Suppressor macrophage treated with lipopolysaccharide for 4 hours (primary cell): Measurements from ENCODE around the gene TMEM126B.
"Not testable (repeated sequence)": the region's sequence is repeated elsewhere in the genome, so short reads cannot be mapped to it uniquely, and the experiment has no call there.

Experiments
- DNase-seq: peaks from one replicate; pipeline ENCODE4 v3.0.0-alpha.2; 2020

TMEM126B gene

DNA sequence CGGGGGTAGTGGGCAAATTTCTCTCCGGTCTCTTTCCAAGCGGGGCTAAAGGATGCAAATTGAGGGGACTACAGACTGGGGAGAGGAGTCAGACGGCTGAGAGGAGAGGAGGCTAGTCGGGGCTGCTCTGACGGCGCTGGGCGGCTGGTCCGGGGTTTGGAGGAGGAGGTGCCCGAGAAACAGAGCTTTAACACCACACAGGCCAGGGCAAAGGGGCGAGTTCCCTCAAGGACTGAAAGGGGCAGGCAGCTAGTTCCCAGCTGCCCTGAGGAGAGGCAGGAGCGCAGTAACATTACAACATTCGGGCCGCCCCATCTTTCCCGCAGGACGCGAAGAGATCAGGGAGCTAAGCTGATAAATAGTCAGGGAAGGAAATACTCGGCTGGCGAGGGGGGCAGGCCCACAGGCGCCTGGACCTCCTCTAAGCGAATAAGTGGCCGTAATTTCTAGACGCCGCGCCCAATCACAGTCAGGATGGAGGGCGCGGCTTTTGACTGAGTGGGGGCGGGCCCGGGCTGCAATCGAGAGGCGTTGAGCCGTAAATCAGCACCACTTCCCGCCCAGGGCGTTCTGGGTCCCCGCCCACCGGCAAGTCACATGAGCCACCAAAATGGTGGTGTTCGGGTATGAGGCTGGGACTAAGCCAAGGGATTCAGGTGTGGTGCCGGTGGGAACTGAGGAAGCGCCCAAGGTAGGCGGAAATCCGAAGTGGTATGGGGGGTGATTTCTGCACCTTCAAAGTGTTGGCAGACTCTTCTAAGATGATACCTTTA, at the start of gene TMEM126B:
Gene TMEM126B, plus strand, starts transcription at position 596 of the 773 bp plus-strand sequence. Its CDS starts 15 bp downstream, at position 611.
- DNase-seq = peak; percentile 98

DNA sequence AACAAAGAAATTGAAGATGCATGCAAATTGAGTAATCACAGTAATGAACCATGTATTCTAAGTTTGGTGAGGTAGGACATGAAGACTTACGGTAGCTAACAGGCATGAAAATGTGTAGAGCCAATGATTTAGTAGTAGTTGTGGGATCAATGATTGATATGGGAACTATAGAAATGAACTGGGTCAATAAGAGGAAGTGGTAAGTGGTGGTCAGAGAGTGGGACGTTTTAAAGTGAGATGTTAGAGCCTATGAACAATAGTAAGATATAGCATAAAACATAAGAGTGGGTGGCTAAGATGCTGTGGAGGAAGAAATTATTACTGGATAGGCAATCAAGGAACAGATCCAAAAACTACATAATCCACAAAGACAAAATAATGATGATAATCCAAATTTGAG, 46.3 kb upstream of the TMEM126B start:
- DNase-seq = no peak

DNA sequence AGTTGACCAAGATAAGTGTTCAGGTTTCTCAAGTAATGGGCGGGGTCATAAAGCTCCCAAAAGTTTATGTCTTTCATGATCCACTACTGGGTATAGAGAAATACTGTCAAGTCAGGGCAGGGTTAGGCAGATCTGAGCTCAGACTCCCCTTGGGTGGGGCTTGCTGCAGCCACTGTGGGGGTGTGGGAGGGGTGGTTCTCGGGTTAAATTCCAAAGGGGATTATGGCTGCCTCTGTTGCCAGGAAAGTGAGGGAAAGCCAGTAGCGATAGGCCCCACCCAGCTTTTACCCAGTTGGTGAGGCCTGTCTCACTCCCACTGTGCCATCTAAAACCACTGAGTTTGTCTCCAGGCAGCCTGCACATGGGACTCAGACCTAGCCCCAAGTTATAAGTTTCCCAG, 39.0 kb upstream of the TMEM126B start:
- no peak for DNase-seq

DNA sequence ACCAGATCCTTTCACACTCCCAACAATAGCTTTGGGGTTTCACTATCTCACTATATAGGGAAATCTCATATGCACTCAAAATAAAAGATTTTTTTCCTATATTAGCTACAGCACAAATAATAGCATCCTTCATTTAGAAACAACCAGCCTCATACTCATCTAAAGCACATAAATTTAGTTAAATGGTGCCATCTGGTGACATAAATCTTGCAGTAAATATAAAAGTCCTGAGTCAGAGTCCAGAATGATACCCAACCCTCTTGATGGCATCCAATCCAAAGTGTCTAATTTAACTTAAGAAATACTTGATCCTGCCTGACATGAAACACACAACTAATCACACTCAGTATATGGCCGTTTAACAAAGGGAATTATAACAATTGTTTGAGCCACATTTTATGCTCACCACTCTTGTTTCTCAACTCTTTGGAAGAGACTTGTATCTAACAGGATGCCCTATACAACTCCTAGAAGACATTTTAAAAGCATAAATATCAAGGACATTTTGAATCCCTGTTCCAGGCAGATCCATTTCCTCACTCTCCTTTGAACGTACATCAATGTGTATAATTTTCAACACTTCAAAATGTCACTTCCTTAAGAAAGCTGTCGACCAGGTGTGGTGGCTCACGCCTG, 37.4 kb upstream of the TMEM126B start:
- peak; percentile 15 for DNase-seq

DNA sequence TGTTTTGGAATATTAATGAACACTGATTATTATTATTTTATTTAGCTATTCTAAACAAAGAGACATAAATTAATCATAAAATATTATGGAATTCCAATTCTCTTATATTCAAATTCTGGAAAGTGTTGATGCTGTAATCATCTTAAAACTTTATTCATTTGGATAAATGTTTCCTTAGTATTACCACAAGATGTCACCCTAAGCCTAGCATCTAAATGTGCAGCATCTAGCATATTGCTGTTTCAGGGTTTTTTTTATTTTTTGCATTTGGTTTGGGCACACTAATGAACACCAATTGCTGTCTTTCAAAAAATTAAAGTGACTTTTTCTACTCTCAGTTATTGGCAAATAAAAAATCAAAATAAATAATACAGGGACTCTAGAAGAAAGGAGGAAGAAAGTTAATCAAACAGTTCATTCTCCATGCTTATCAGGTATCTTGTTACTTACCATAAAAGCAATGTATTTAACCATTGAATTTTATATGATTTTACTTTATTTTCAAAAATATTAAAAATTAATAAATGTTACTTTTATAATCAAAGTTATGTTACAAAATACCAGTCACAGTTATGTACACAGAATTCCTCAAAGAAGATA, 33.0 kb upstream of the TMEM126B start:
- peak; percentile 68 for DNase-seq

DNA sequence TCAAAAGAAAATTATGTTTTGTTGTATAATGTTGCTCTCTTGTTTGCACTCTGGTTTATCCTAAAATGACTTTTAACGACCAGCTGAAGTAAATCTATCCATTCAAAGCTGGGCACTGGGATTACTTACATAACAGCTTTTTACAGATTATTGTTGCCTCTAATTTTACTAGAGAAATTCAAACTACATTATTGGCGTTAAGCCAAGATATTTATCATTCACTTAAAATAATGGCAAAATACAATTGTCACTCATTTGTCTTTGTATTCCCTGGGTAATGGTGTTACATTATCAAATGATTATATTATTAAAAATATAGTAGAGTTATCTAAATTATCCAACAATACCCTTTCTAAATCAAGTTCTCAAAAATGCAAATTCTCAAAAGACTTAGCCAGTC, 31.5 kb upstream of the TMEM126B start:
- no peak for DNase-seq

DNA sequence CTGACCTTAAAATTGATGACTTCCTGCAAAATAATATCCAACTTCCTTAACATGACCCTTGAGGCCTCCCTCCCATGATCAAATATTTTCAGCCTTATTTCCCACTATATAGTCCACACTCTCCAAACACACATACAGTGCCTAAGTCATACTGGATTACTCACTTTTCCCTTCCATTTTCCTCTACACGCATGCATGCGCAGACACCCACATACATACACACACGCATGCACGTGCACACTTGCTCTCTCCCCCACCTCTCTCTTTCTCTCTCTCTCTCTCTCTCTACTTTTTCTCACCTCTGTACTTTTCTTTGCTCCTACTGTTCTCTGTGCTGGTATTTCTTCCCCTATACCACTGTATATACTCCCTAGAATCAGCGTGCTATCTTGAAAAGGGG, 29.3 kb upstream of the TMEM126B start:
- DNase-seq = no peak

DNA sequence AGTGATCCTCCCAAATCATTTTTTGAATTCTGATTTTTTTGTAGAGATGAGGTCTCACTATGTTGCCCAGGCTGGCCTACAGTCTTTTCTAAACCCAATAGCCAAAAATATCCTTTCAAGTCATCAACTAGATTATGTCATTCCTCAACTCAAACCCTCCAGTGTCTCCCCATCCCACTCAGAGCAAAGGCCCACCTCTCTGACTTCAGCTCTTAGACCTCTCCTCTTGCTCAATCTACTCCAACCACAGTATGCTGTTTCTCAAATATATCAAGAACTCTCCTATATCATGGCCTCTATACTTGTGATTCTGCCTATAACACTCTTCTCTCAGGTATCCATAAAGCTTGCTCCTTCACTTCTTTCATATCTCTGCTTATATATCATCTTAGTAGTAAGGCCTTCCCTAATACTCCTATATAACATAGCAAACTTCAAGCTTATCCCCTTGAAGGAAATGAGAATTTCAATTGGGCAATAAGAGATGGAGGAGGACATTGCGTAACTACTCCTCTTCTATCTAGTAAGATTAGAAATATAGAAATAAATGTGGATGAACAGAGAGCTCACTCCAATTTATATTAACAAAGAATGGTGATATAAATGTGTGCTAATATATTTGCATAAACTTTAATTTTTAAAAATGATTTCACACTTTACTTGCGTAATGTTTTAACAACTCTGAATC, 25.7 kb upstream of the TMEM126B start:
- peak; percentile 51 for DNase-seq

DNA sequence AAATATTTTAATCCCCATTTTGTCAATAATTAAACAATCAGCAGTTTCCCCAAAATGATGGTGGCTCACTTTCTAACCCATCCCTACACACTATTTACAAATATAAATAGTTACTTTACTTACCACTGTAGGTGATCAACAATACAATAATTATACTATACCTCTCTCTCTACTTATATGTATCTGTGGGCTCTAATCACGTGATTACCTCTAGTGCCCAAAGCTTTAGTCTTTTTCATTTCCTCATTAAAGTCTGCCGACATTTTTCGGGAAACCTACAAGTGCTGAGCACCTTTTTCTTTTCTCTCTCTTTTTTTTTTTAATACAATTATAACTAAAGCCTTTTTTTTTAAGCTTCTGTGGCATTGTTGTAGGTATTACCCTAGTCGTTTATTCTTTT, 25.2 kb upstream of the TMEM126B start:
- no peak for DNase-seq

DNA sequence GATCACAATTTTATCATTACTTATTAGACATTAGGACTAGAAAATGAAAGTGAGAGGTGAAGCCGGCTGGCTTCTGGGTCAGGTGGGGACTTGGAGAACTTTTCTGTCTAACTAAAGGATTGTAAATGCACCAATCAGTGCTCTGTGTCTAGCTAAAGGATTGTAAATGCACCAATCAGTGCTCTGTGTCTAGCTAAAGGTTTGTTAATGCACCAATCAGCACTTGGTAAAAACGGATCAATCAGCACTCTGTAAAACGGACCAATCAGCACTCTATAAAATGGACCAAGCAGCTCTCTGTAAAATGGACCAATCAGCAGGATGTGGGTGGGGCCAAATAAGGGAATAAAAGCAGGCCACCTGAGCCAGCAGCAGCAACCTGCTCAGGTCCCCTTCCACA, 22.2 kb upstream of the TMEM126B start:
- DNase-seq = not testable (repeated sequence)

DNA sequence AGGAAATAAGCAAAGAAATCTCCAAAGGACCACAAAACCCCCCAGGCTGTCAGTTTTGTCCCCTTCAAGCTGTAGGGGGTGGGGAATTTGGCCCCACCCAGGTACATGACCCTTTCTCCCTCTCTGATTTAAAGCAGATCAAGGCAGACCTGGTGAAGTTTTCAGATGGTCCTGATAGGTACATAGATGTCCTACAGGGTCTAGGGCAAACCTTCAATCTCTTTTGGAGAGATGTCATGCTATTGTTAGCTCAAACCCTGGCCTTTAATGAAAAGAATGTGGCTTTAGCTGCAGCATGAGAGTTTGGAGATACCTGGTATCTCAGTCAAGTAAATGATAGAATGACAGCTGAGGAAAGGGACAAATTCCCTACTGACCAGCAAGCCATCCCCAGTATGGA, 19.8 kb upstream of the TMEM126B start:
- not testable (repeated sequence) for DNase-seq

DNA sequence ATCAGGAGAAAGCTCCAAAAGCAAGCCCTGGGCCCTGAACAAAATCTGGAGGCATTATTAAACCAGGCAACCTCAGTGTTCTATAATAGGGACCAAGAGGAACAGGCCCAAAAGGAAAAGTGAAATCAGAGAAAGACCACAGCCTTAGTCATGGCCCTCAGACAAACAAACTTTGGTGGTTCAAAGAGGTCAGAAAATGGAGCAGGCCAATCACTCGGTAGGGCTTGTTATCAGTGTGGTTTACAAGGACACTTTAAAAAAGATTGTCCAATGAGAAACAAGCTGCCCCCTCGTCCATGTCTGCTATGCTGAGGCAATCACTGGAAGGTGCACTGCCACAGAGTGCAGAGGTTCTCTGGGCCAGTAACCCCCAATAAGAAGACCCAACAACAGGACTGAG, 19.1 kb upstream of the TMEM126B start:
- DNase-seq = peak; percentile 18

DNA sequence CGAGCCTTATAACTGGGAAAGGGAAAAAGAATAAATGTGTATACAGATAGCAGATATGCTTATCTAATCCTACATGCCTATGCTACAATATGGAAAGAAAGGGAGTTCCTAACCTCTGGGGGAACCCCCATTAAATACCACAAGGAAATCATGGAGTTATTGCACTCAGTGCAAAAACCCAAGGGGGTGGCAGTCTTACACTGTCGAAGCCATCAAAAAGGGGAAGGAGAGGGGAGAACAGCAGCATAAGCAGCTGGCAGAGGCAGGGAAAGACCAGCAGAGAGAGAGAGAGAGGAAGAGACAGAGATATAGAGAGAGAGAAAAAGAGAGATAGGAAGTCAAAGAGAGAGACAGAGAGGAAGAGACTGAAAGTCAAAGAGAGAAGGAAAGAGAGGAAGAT, 16.8 kb upstream of the TMEM126B start:
- DNase-seq = peak; percentile 40

DNA sequence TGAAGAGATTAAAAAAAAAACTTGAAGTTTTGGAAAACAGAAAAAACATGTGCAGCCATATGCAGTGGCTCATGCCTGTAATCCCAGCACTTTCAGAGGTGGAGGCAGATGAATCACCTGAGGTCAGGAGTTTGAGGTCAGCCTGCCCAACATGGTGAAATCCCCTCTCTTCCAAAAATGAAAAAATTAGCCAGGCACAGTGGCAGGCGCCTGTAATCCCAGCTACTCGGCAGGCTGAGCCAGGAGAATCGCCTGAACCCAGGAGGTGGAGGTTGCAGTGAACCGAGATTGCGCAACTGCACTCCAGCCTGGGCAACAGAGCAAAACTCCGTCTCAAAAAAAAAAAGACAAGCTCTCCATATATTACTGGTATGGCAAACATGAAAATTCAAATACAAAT, 8.9 kb upstream of the TMEM126B start:
- DNase-seq = no peak

DNA sequence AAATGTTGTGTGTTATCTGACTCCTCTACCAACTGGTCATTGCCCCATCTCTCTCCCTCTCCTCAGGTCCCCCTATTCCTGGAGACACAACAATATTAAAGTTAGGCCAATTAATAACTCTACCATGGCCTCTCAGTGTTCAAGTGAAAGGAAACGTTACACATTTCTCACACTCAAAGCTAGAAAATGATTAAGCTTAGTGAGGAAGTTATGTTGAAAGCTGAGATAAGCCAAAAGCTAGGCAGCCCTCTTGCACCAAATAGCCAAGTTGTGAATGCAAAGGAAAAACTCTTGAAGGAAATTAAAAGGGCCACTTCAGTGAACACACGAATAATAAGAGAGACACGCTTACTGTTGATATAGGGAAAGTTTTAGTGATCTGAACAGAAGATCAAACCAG, 8.1 kb upstream of the TMEM126B start:
- DNase-seq = no peak

DNA sequence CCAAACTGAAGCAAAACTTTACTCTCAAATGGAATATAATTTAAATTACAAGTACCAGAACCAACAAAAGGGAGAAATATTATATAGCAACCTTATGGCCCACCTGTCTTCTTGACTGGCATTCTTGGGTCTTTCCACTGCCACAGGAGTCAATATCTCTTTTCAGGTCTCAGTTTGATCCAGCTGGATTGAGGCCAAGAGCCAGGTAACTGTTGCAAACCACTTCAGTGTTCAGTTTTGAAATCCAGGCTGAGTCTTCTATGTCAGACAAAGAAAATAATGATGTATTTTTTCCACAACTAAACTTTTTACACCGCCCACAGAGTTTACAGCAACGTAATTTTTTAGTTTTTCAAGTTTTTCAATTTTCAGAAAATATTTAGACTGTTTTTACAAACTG, 1.9 kb upstream of the TMEM126B start:
- DNase-seq = no peak

DNA sequence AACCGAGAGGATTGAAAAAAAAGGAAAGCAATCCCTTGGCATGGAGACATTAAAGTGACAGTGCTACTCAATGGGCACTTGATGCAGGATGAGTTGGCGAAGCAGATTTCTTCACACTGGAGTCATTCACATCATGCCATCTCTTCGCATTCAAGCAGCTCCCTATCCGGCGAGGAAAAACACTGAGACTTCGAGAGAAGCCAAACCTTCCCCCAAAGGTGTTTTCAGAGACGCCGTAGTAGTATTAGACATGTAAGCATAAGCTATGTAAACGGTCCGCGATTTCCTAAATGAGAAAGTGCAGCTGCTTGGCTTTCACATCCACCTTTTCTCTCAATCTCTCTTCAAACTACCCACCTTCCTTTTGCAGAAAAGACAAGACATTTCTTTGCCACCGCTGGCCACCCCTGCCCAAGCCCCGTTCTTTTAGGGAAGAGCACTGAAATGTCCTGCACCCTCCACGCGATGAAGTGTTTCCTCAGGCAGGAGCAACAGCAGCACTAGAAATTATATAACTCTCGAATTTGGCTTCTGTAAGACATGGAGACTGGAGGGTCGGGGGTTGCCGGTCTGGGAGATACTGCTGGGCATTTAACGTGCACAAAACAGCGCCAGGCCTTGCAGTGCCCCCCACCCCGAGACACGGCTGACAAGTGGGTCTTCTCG, 928 bp upstream of the TMEM126B start, which contains the start of gene DLG2:
Gene DLG2, minus strand, starts transcription at position 13 of the 666 bp plus-strand sequence.
- peak; percentile 40 for DNase-seq

DNA sequence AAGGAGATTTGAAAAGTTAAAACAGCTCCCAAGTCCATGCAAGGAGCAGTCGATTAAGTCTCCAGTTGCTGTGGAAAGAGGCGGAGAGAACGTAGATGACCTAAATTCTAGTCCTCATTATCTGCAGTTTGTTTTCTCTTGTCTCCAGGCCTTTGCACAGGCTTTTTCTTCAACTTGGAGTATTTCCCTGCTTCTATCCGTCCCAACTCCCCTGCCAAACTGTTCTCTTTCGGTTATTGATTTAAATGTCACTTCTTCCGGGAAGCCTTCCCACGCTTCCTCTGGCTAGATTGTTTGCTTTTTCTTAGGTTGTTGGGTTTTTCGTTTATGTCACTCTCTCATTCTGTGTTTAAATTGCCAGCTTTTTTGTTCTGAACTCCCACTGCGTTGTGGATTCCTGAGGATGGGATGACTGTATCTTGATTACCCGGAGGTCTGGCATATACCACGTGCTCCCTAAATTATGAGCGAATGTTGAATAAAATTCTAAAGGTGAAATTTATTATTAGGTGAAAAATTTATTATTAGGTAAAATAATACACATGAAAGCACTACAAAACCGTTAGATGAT, 463 bp downstream of the TMEM126B start:
- peak; percentile 46 for DNase-seq

DNA sequence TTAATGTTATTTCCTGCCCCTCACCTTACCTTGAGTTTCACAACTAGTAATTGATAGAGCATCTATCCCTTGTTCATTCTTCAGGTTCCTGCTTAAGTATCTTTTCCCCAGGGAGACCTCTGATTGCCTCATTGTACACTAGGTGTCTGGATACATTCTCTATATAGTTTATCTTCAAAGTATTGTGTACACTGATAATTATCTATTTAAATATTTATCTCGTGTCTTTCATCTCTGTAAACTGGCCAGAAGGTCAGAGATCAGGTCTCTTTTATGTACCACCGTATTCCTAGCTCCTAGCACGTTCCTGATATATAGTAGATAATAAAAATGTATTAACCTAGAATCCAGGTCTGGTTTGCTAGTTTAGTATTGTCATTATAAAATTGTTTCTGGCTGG, 6.4 kb downstream of the TMEM126B start:
- no peak for DNase-seq

DNA sequence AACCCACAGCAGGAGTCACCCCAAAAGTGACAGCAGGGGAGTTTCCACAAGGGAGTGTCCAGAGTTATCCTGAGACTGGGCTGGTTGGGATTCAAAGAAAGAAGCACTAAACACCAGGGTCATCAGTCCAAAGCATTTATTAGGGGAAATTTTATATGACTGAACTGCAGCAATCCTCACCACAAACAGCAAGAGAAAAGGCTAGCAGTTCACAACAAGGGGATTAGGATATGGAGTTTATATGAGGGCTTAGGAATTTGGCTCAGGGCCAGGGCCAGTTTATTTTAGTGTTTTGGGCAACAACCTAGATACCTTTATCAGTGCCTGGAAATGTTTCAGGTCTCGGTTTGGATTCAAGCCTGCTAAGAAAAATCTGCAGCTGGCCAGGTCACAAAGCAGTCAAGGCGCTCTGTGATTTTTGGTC, 14.8 kb downstream of the TMEM126B start:
- peak; percentile 59 for DNase-seq

DNA sequence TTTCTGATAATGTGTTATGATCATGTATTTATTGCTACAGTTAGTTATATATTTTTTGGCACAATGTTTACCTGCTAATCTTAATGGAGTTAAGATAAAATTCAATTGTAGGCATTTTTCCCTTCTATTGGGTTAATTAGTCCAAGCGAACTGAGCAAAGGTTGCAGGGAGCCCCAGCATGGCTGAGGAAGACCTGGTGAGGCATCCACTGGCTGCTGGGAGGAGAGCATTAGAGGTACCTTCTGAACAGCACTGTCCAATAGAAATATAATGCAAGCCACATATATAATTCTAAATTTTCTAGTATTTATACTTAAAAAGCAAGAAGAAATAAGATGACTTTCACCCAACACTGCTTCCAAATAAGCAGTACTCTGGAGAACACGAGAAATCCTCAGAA, 18.7 kb downstream of the TMEM126B start:
- no peak for DNase-seq

DNA sequence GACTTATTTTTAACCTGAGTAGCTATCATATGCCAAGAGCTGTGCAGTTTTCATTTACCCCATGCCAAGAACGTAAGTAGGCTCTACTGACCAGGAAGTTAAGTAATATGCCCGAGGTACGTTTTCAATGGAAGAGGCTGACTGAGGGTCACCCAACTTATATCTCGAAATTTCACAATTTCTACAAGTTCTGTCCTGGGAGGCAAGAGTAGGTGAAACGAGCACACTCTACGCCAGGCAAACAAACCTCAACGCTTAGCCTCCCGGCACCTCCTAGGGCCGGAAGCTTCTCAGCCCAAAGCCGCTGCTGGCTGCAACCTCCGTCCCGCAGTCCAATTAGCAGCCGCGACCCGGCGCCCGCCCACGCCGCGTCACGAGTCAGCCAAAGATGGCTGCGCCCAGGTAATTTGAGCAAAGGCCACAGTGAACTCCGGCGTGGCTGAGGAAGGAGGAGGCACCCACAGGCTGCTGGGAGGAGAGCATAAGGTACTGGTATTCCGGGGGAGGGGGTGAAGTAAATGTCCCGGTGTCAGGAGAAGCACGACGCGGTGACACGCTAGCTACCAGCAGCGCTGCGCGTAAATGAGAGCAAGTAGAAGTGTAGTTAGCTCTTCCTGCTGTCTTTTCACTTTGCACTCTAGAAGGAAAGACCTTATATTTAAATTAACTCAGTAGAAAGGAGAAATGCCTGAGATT, 19.4 kb downstream of the TMEM126B start, which contains the start of gene TMEM126A:
Gene TMEM126A, plus strand, starts transcription at position 364 of the 696 bp plus-strand sequence. CDS start 2,289 bp downstream, outside the sequence.
- DNase-seq = peak; percentile 89
